Measurements from ENCODE around the gene ERC1. TPM values are rescaled to one million over a fixed set of nuclear protein-coding genes. Genes with fewer than 3 reads are reported as not detected.
A peak's percentile ranks its signal among the peaks of the same experiment; 100 is the strongest.

ERC1 gene
- total and polyA plus RNA-seq, 2 of the 4 experiments (the other 2 are of a cell fraction) = 11.6 to 25.6 TPM

DNA sequence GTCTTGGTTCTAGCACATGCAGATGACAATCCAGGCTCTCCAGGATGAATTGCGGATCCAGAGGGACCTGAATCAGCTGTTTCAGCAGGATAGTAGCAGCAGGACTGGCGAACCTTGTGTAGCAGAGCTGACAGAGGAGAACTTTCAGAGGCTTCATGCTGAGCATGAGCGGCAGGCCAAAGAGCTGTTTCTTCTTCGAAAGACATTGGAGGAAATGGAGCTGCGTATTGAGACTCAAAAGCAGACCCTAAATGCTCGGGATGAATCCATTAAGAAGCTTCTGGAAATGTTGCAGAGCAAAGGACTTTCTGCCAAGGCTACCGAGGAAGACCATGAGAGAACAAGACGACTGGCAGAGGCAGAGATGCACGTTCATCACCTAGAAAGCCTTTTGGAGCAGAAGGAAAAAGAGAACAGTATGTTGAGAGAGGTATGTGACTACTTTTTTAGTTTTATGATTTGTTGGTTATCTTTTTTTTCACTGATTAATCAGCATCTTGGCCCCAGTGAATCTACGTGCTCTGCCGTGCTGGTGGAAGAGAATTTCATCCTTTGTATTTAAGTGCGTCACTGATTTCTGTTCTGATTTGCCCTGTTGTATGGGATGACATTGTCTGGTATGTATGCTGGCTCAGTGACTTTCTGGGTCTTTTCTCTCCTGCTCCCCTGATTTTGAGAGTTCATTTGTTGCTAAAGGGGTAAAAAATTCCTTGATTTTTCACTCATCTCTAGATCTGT lies 92.3 kb downstream of the ERC1 start:
- ATAC-seq (ENCODE audit: low read depth) = no peak
- no peak overlapping the region for H3K14ac ChIP-seq (replicated peaks; ENCODE audit: low read depth, low read length)
- dilution Hi-C loops (cut with HindIII; ENCODE audit: low sequenced_read_pairs, unreplicated experiment) (no loop called here), in situ Hi-C loops (cut with MboI; ENCODE audit: low sequenced_read_pairs) (no loop called here), intact Hi-C loops (cut with micrococcal nuclease) (no loop called here)
- H4K5ac ChIP-seq (ENCODE audit: low read depth, low read length) = no peak overlapping the region
- H2BK120ac ChIP-seq (ENCODE audit: low read depth, low read length) = no peak overlapping the region
- no peak for DNase-seq
- H3K56ac ChIP-seq (ENCODE audit: extremely low read depth, insufficient read depth, low read length) = no peak overlapping the region
- no peak overlapping the region for H3K27ac ChIP-seq (ENCODE audit: insufficient read depth, low read length)
- H4K8ac ChIP-seq (ENCODE audit: low read depth in 2 of 2, low read length in 2 of 2) = 0 out of 4 replicates have a peak overlapping the region, but pooled peaks of 1 of the 2 experiments have one; percentile 1
- TSS peak; percentile 45 for BruUV-seq (replicated peaks)
- H2BK20ac ChIP-seq (ENCODE audit: low read depth, low read length) = no peak overlapping the region
- no peaks in the 10 kb centered on the region for H3K36me3 ChIP-seq (ENCODE audit: control insufficient read depth, insufficient read depth, low read length)
- no peak overlapping the region for H4K91ac ChIP-seq (ENCODE audit: insufficient read depth, low read depth, low read length)
- H3K9me3 ChIP-seq (ENCODE audit: control insufficient read depth, insufficient read depth, low read length) = no peaks in the 10 kb centered on the region
- H3K9me1 ChIP-seq (ENCODE audit: insufficient read depth, low read length) = no peaks in the 10 kb centered on the region
- no peak overlapping the region for H2AK5ac ChIP-seq (ENCODE audit: low read depth, low read length)
- no peak overlapping the region for H3K18ac ChIP-seq (ENCODE audit: low read depth, low read length)
- H3K4ac ChIP-seq (ENCODE audit: low read depth, low read length) = no peak overlapping the region
- no peak overlapping the region for H3K9ac ChIP-seq (ENCODE audit: low read depth, low read length)
- no peak overlapping the region for H2BK5ac ChIP-seq (ENCODE audit: low read depth, low read length, poor library complexity, severe bottlenecking)
- no peak overlapping the region for H2AK9ac ChIP-seq (replicated peaks; ENCODE audit: low read depth, low read length, poor library complexity)
- no peaks in the 10 kb centered on the region for H3K4me1 ChIP-seq (ENCODE audit: control insufficient read depth, insufficient read depth, low read length)
- no peaks in the 10 kb centered on the region for H3K27me3 ChIP-seq (ENCODE audit: control insufficient read depth, insufficient read depth, low read length)
- H3K79me1 ChIP-seq (ENCODE audit: low read depth in 1 of 2, low read length in 2 of 2) = peaks cover 18 to 19% of the 10 kb centered on the region in 2 experiments; a peak in 3 of 4 replicates
- TF ChIP-seq, protein P1, sequence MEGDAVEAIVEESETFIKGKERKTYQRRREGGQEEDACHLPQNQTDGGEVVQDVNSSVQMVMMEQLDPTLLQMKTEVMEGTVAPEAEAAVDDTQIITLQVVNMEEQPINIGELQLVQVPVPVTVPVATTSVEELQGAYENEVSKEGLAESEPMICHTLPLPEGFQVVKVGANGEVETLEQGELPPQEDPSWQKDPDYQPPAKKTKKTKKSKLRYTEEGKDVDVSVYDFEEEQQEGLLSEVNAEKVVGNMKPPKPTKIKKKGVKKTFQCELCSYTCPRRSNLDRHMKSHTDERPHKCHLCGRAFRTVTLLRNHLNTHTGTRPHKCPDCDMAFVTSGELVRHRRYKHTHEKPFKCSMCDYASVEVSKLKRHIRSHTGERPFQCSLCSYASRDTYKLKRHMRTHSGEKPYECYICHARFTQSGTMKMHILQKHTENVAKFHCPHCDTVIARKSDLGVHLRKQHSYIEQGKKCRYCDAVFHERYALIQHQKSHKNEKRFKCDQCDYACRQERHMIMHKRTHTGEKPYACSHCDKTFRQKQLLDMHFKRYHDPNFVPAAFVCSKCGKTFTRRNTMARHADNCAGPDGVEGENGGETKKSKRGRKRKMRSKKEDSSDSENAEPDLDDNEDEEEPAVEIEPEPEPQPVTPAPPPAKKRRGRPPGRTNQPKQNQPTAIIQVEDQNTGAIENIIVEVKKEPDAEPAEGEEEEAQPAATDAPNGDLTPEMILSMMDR (conservative IDR thresholded peaks at IDR 0.05; ENCODE audit: low read depth, low read length) = no peak
- TF ChIP-seq RAD21 (IDR thresholded peaks at IDR 0.05; ENCODE audit: low read length) (no peak), RFX5 (IDR thresholded peaks at IDR 0.05; ENCODE audit: low read depth, low read length) (no peak), POLR2A (IDR thresholded peaks at IDR 0.05; ENCODE audit: low read depth, low read length) (no peak), RCOR1 (IDR thresholded peaks at IDR 0.05; ENCODE audit: insufficient replicate concordance, low read length) (no peak), SMC3 (IDR thresholded peaks at IDR 0.05; ENCODE audit: low read depth, low read length) (no peak), FOS (IDR thresholded peaks at IDR 0.05; ENCODE audit: low read depth, low read length) (no peak), CEBPB (IDR thresholded peaks at IDR 0.05; ENCODE audit: low read depth, low read length) (no peak), MAFK (IDR thresholded peaks at IDR 0.05; ENCODE audit: low read depth, low read length) (no peak), BHLHE40 (IDR thresholded peaks at IDR 0.05; ENCODE audit: low read depth, low read length) (no peak), MXI1 (IDR thresholded peaks at IDR 0.05; ENCODE audit: borderline replicate concordance, low read depth, low read length) (no peak)
- TF ChIP-seq, protein P2, sequence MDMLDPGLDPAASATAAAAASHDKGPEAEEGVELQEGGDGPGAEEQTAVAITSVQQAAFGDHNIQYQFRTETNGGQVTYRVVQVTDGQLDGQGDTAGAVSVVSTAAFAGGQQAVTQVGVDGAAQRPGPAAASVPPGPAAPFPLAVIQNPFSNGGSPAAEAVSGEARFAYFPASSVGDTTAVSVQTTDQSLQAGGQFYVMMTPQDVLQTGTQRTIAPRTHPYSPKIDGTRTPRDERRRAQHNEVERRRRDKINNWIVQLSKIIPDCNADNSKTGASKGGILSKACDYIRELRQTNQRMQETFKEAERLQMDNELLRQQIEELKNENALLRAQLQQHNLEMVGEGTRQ (IDR thresholded peaks at IDR 0.05; ENCODE audit: low read depth, low read length) = no peak
- WGBS, 2 experiments (ENCODE audit: extremely low coverage in 2 of 2, insufficient read length in 1 of 2) = 76% methylated on average over 9 of the region's 12 CpGs; no CpG with 5 or more reads in 1 of the 2 experiments
- no peak overlapping the region for H2BK15ac ChIP-seq (ENCODE audit: low read depth, low read length)
- no peak overlapping the region for H2AFZ ChIP-seq (replicated peaks; ENCODE audit: low read length, poor library complexity)
- CTCF ChIA-PET = interaction anchor here (0.6 to 1.1 kb wide), 3 partner anchors 12 to 134 kb away, joined by 3 to 4 read pairs (median 4); partner anchors contain the start of gene RAD52
- no peaks in the 10 kb centered on the region for H4K20me1 ChIP-seq (ENCODE audit: insufficient read depth, low read length)
- H3K4me2 ChIP-seq (ENCODE audit: low read depth, low read length) = no peak overlapping the region
- POLR2A ChIA-PET (ENCODE audit: unreplicated experiment) = no interaction called here
- no peak overlapping the region for H3K4me3 ChIP-seq (ENCODE audit: insufficient read depth, low read depth, low read length)
- H3K23ac ChIP-seq (ENCODE audit: low read depth, low read length) = no peak overlapping the region; the same call in 1 of the 2 replicates
